A673 (cell line): Measurements from ENCODE around the gene GPI. TPM values are rescaled to one million over a fixed set of nuclear protein-coding genes. Genes with fewer than 3 reads are reported as not detected.

ENCODE experiments used
- BruUV-seq: library from RNA; stranded (reverse); fragments of 400-500 nt; replicated peaks from 2 replicates; lab custom pipeline; 2021; lab: Mats Ljungman, UMichigan
- CTCF ChIA-PET: fragments of 300-600 bp; sonication (Branson Sonifier 250); formaldehyde crosslinking; loops from one replicate; lab custom pipeline; 2022; ENCODE audit warnings: antibody characterized with exemption; lab: Charles Lee
- POLR2A ChIA-PET: fragments of 300-600 bp; sonication (Branson Sonifier 250); formaldehyde crosslinking; loops from one replicate; lab custom pipeline; 2022; ENCODE audit warnings: antibody characterized with exemption; ENCODE audit not compliant: low non-redundant PET; lab: Charles Lee
- DNase-seq: peaks from one replicate; pipeline ENCODE4 v3.0.0-alpha.2; 2015; ENCODE audit warnings: low spot score
- H3K27ac ChIP-seq: fragments of 200-600 bp; sonication (generic); 2 replicates; pipeline ENCODE4 v1.5.1; 2016; ENCODE audit warnings: mixed run types, low read depth, mild to moderate bottlenecking, mixed read lengths, antibody characterized with exemption, low read length; ENCODE audit not compliant: poor library complexity, severe bottlenecking
- H3K27me3 ChIP-seq: fragments of 200-600 bp; sonication (generic); replicated peaks from 2 replicates; pipeline ENCODE4 v1.6.1; 2017; ENCODE audit warnings: mixed run types, low read depth, mild to moderate bottlenecking, mixed read lengths, antibody characterized with exemption, low read length; ENCODE audit not compliant: insufficient read depth, poor library complexity
- H3K36me3 ChIP-seq: fragments of 200-600 bp; sonication (generic); 2 replicates; pipeline ENCODE4 v1.6.1; 2016; ENCODE audit warnings: mixed run types, mild to moderate bottlenecking, mixed read lengths, antibody characterized with exemption, low read length; ENCODE audit not compliant: insufficient read depth, poor library complexity, severe bottlenecking
- H3K4me1 ChIP-seq: fragments of 200-600 bp; sonication (generic); 2 replicates; pipeline ENCODE4 v1.6.1; 2017; ENCODE audit warnings: mixed run types, mild to moderate bottlenecking, mixed read lengths, antibody characterized with exemption, low read length; ENCODE audit not compliant: insufficient read depth, poor library complexity, severe bottlenecking
- H3K4me3 ChIP-seq: fragments of 200-600 bp; sonication (generic); 2 replicates; pipeline ENCODE4 v1.5.1; 2016; ENCODE audit warnings: low read depth, mixed run types, mild to moderate bottlenecking, mixed read lengths, low read length; ENCODE audit not compliant: poor library complexity, severe bottlenecking
- H3K9me3 ChIP-seq: fragments of 200-600 bp; sonication (generic); 2 replicates; pipeline ENCODE4 v1.6.1; 2016; ENCODE audit warnings: mixed run types, low read depth, mild to moderate bottlenecking, mixed read lengths, antibody characterized with exemption, low read length; ENCODE audit not compliant: poor library complexity, severe bottlenecking
- EZH2 ChIP-seq: fragments of 200-600 bp; sonication (generic); IDR thresholded peaks from 2 replicates; pipeline ENCODE4 v1.6.1; 2017; ENCODE audit warnings: borderline replicate concordance, low read depth, mild to moderate bottlenecking, mixed read lengths, antibody characterized with exemption, low read length; ENCODE audit not compliant: poor library complexity, severe bottlenecking
- intact Hi-C: fragments of 100-400 bp; cut with micrococcal nuclease; formaldehyde crosslinking; loops from one replicate; pipeline ENCODE4 v1.10.0; 2022; ENCODE audit not compliant: unreplicated experiment
- total RNA-seq: library from RNA; stranded (reverse); gene quantifications from 2 replicates; pipeline ENCODE4 v1.2.3, GENCODE V29; 2021
- TF ChIP-seq, protein P1 (sequence below): fragments of 300-800, 200-600 bp; sonication (generic); conservative IDR thresholded peaks from 2 replicates; pipeline ENCODE4 v1.5.1; 2017; ENCODE audit warnings: low read depth, mild to moderate bottlenecking, antibody characterized with exemption, low read length, moderate library complexity, mixed read lengths

The GPI gene
- total RNA-seq, 1 experiment from 2014 or later: 439 TPM

- H3K9me3 ChIP-seq: no peaks in the 10 kb centered on the region
- intact Hi-C loops: no loop called here
- TF ChIP-seq, protein P1, sequence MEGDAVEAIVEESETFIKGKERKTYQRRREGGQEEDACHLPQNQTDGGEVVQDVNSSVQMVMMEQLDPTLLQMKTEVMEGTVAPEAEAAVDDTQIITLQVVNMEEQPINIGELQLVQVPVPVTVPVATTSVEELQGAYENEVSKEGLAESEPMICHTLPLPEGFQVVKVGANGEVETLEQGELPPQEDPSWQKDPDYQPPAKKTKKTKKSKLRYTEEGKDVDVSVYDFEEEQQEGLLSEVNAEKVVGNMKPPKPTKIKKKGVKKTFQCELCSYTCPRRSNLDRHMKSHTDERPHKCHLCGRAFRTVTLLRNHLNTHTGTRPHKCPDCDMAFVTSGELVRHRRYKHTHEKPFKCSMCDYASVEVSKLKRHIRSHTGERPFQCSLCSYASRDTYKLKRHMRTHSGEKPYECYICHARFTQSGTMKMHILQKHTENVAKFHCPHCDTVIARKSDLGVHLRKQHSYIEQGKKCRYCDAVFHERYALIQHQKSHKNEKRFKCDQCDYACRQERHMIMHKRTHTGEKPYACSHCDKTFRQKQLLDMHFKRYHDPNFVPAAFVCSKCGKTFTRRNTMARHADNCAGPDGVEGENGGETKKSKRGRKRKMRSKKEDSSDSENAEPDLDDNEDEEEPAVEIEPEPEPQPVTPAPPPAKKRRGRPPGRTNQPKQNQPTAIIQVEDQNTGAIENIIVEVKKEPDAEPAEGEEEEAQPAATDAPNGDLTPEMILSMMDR: no peak
- TF ChIP-seq EZH2: no peak
- ChIA-PET POLR2A (no interaction called here), CTCF (no interaction called here)
- no peak overlapping the region for H3K27ac ChIP-seq
- BruUV-seq: no TSS peak
- H3K4me1 ChIP-seq: peaks cover 23% of the 10 kb centered on the region
- H3K27me3 ChIP-seq: no peaks in the 10 kb centered on the region
- peak overlapping the region; percentile 100 for H3K4me3 ChIP-seq
- DNase-seq: no peak
- H3K36me3 ChIP-seq: peaks cover 33% of the 10 kb centered on the region
Observed at GRCh38 chr19:34364462-34364829, 550 bp upstream of the GPI start.

GRCh38 chr19:34365463-34366401 lies 736 bp downstream of the GPI start:
- H3K4me1 ChIP-seq: peaks cover 15% of the 10 kb centered on the region
- TF ChIP-seq, protein P1: no peak
- TF ChIP-seq EZH2: no peak
- ChIA-PET CTCF (no interaction called here), POLR2A (no interaction called here)
- H3K9me3 ChIP-seq: no peaks in the 10 kb centered on the region
- peak overlapping the region; percentile 100 for H3K4me3 ChIP-seq
- peaks cover 42% of the 10 kb centered on the region for H3K36me3 ChIP-seq
- BruUV-seq: TSS peak; percentile 34
- DNase-seq: peak; percentile 31
- H3K27ac ChIP-seq: peak overlapping the region; percentile 83
- intact Hi-C loops: no loop called here
- H3K27me3 ChIP-seq: no peaks in the 10 kb centered on the region

DNA sequence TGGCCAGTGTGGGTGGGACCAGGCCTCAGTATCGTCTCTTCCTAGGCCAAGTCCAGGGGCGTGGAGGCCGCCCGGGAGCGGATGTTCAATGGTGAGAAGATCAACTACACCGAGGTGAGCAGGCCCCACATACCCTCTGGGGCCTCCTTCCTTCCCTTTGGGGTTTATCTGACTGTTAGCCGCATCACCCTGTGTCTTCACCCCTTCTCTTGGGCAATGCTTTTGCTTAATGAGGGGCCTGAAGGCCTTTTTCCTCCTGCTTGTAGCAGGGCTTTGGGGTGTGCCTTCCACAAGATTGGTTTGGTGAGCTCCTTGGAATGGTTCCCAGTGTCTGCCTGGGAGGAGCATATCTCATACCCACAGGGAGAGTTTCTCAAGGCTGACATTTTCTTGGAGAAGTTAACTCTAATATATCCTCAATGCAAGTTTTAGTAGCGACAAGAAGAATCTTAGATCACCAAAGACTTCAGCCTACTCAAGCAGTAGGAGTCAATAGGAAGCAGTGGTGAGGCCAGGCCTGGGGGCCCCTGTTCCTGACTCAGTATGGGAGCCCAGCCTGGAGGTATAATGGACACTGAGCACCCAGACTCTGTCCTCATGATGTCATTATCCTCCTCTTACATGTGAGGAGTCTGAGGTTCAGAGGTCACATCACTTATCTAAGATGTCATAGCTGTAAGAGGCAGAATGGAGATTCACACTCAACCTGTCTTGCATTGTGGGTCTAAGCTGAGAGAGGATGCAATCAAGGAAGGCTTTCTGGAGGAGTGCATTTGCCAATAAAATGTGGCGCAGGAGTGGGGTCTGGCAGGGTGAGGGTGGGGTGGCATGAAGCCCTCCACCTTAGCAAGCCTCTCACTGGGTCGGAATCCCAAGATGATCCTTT lies 2.0 kb downstream of the GPI start:
- intact Hi-C loops: no loop called here
- no peak for DNase-seq
- no peaks in the 10 kb centered on the region for H3K9me3 ChIP-seq
- H3K27ac ChIP-seq: peak overlapping the region; percentile 83
- H3K4me1 ChIP-seq: peaks cover 15% of the 10 kb centered on the region
- BruUV-seq: no TSS peak
- TF ChIP-seq EZH2: no peak
- TF ChIP-seq, protein P1: no peak
- peaks cover 48% of the 10 kb centered on the region for H3K36me3 ChIP-seq
- POLR2A ChIA-PET: interaction anchor here (0.6 kb wide), 1 partner anchor 326 kb away, joined by 6 read pairs; no protein-coding TSS in a partner anchor
- CTCF ChIA-PET: no interaction called here
- H3K27me3 ChIP-seq: no peaks in the 10 kb centered on the region
- peak overlapping the region; percentile 100 for H3K4me3 ChIP-seq
